ENCODE data around the gene SPIN1. TPM values are rescaled to one million over a fixed set of nuclear protein-coding genes. Genes with fewer than 3 reads are reported as not detected.

The SPIN1 gene
- total RNA-seq, 4 donors from 2014 or later: 91.9 to 126 (median 103) TPM

- DNase-seq: no peak
- TF ChIP-seq CTCF (IDR thresholded peaks at IDR 0.05): no peak
- no peak for TF ChIP-seq POLR2A (IDR thresholded peaks at IDR 0.05)
- H3K9me3 ChIP-seq: no peaks in the 10 kb centered on the region
- no peak overlapping the region for H3K4me3 ChIP-seq (replicated peaks in 1 of 3)
- intact Hi-C loops (cut with DNase I): no loop called here
- no peak overlapping the region for H3K27ac ChIP-seq
- WGBS, 2 donors: 94 to 95% methylated on average over 3 of the region's 3 CpGs
- H3K36me3 ChIP-seq: no peaks in the 10 kb centered on the region
- no peaks in the 10 kb centered on the region for H3K27me3 ChIP-seq
- H3K4me1 ChIP-seq: peaks cover 11 to 28% of the 10 kb centered on the region in 2 donors
These were observed 3.7 kb downstream of the SPIN1 start for GRCh38 chr9:88391921-88392320.

- Histone ChIP-seq H3K9me3 (no peaks in the 10 kb centered on the region), H3K27me3 (no peaks in the 10 kb centered on the region), H3K4me3 (replicated peaks in 1 of 3) (no peak overlapping the region), H3K4me1 (peaks cover 8 to 28% of the 10 kb centered on the region in 2 donors), H3K27ac (no peak overlapping the region), H3K36me3 (no peaks in the 10 kb centered on the region)
- TF ChIP-seq CTCF (IDR thresholded peaks at IDR 0.05) (no peak), POLR2A (IDR thresholded peaks at IDR 0.05) (no peak)
- intact Hi-C loops (cut with DNase I): no loop called here
- no peak for DNase-seq
- WGBS, 2 donors: 76 to 82% methylated on average over 1 of the region's 1 CpG
These were observed 4.3 kb downstream of the SPIN1 start for GRCh38 chr9:88392549-88392948.

- 82 to 83% methylated on average over 3 of the region's 3 CpGs for WGBS, 2 donors
- intact Hi-C loops (cut with DNase I): no loop called here
- no peak overlapping the region for H3K27ac ChIP-seq
- no peaks in the 10 kb centered on the region for H3K36me3 ChIP-seq
- H3K4me1 ChIP-seq: peaks cover 8 to 18% of the 10 kb centered on the region in 2 donors
- H3K27me3 ChIP-seq: no peaks in the 10 kb centered on the region
- TF ChIP-seq CTCF (IDR thresholded peaks at IDR 0.05) (no peak), POLR2A (IDR thresholded peaks at IDR 0.05) (no peak)
- H3K4me3 ChIP-seq (replicated peaks in 1 of 3): no peak overlapping the region
- no peak for DNase-seq
- no peaks in the 10 kb centered on the region for H3K9me3 ChIP-seq
These were observed 8.8 kb downstream of the SPIN1 start for GRCh38 chr9:88396836-88397577.

- peaks cover 4 to 18% of the 10 kb centered on the region in 2 donors for H3K4me1 ChIP-seq
- H3K4me3 ChIP-seq (replicated peaks in 1 of 3): no peak overlapping the region
- DNase-seq: no peak
- 98 to 100% methylated on average over 5 of the region's 5 CpGs for WGBS, 2 donors
- no peaks in the 10 kb centered on the region for H3K36me3 ChIP-seq
- intact Hi-C loops (cut with DNase I): no loop called here
- no peak for TF ChIP-seq POLR2A (IDR thresholded peaks at IDR 0.05)
- TF ChIP-seq CTCF (IDR thresholded peaks at IDR 0.05): no peak
- no peaks in the 10 kb centered on the region for H3K9me3 ChIP-seq
- H3K27me3 ChIP-seq: no peaks in the 10 kb centered on the region
- H3K27ac ChIP-seq: no peak overlapping the region
These were observed 9.8 kb downstream of the SPIN1 start for GRCh38 chr9:88398016-88398415.

GRCh38 chr9:88399966-88400365, 11.7 kb downstream of the SPIN1 start:
- DNase-seq: no peak
- Histone ChIP-seq H3K4me3 (replicated peaks in 1 of 3) (no peak overlapping the region), H3K27me3 (no peaks in the 10 kb centered on the region), H3K4me1 (peaks cover 4 to 18% of the 10 kb centered on the region in 2 donors), H3K36me3 (no peaks in the 10 kb centered on the region), H3K9me3 (no peaks in the 10 kb centered on the region), H3K27ac (no peak overlapping the region)
- intact Hi-C loops (cut with DNase I): no loop called here
- TF ChIP-seq POLR2A (IDR thresholded peaks at IDR 0.05) (no peak), CTCF (IDR thresholded peaks at IDR 0.05) (no peak)
- 73 to 82% methylated on average over 3 of the region's 3 CpGs for WGBS, 2 donors
